ENCODE results near the gene RAI1.
"Not testable (repeated sequence)": the region's sequence is repeated elsewhere in the genome, so short reads cannot be mapped to it uniquely, and the experiment has no call there.

Gene RAI1

GRCh38 chr17:17666111-17666714 lies 15.0 kb upstream of the RAI1 start:
- no peak for DNase-seq

DNA sequence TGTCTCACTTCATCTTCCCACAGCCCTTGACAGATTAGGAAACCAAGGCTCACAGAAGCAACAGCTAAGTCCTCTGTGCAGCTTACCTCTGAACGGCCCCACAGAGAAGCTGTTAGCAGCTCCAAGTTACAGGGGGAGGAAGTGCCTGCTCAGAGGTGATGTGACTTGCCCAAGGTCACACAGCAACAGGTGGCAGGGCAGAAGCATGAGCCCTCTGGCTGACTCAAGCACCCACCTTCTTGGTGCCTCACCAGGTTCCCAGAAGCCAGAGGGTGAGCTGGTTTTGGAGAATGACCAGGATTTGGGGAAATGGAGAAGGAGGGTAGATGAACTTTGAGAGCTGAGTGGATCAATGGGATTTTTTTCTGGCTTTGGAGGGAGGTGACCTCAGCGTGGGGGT lies 14.0 kb upstream of the RAI1 start:
- no peak for DNase-seq

- DNase-seq, result no peak
These were observed 13.3 kb upstream of the RAI1 start for GRCh38 chr17:17667947-17668346.

GRCh38 chr17:17668358-17668757 lies 12.9 kb upstream of the RAI1 start:
- DNase-seq, result no peak

- no peak for DNase-seq
These were observed 12.3 kb upstream of the RAI1 start for GRCh38 chr17:17668775-17669579.

DNA sequence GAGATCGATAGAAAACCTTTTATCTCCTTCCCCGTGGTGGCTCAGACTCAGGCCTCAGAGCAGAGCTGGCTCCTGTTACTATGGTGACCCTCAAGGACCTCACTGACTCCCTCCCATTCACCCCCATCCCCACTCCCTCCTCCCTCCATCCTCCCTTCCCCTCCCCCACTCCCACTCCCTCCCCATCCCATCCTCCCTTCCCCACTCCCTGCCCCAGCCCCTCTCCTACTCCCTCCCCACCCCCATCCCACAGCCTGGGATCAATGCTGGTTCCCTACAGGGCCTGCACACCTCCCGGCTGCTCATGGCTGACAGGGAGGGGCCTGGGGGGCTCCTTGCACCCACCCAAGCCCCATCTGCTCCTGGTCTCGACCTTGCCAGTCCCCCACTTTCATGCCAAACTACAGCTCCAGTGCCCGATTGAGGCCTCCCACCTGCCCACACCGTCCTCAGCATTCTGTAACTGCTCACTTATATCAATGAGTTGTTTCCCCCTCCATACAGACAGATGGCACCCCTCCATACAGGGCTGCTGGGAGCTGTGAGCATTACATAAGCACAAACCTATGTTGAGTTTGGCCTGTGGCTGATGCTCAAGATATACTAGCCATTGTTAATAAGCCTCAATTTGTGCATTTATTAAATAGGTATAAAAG lies 11.6 kb upstream of the RAI1 start:
- no peak for DNase-seq

GRCh38 chr17:17670701-17671305 lies 10.5 kb upstream of the RAI1 start:
- DNase-seq, result no peak

DNA sequence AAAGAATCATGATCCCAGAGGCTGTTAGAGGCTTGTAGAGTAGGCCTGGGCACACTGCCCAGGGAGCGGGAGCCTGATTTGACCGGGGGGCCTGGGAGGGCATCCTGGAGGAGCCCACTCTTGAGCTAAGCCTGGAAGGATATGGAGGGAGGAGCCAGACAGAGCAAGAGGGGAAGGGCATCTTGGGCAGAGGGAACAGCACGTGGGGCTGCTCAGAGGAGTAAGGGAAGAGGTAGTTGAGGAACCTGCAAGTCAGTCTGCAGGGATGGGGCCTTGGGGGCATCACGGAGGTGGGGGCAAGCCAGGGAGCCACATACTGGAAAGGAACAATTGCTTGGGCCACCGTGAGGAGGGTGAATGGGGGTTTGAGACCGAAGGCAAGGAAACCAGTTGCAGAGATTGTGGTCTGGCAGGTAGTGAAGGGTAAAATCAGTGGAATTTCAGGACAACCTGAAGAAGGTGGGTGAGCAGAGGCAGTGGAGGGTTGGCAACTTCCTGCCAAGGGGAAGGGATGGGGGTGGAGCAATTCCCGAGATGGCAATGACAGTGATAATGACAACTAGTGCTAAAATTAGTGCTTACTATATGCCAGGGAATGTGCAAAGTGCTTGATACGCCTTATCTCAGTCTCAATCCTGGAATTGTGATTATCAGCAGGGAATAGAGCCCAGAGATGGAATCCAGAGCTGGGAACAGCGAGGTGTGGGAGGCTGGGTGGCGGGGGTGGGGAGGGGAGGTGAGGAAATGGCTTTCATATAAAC lies 9.7 kb upstream of the RAI1 start:
- no peak for DNase-seq

GRCh38 chr17:17672453-17673368 lies 8.5 kb upstream of the RAI1 start:
- DNase-seq, result no peak

GRCh38 chr17:17675416-17675815 lies 5.8 kb upstream of the RAI1 start:
- no peak for DNase-seq

DNA sequence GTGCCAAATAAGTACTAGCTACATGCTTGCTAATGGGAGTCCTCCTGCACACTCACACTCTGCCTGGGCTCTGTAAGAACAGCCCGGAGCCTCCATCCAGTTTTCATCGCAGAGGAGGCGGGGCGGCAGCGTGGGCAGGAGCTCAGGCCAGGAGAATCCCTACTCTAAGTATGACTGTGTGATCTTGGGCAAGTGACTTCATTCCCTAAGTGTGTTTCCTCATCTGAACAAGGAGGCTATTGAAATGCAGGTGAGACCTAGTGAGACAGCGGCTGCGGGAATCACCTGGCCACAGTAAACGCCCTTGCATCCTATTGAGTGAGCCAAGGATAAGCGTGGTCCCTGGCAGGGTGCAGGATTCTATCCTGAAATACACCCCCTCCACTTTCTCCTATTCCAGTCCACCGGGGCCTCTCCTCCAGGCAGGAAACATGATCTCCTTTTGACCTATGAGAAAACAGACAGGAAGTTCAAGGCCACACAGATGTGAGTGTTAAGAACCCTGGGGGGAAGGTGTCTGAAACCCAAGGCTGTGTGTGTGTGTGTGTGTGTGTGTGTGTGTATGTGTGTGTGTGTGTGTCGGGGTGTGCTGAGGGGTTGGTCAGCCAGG lies 5.2 kb upstream of the RAI1 start:
- no peak for DNase-seq

GRCh38 chr17:17676752-17677151 lies 4.5 kb upstream of the RAI1 start:
- DNase-seq, result no peak

GRCh38 chr17:17677299-17678040 lies 3.8 kb upstream of the RAI1 start:
- no peak for DNase-seq

DNA sequence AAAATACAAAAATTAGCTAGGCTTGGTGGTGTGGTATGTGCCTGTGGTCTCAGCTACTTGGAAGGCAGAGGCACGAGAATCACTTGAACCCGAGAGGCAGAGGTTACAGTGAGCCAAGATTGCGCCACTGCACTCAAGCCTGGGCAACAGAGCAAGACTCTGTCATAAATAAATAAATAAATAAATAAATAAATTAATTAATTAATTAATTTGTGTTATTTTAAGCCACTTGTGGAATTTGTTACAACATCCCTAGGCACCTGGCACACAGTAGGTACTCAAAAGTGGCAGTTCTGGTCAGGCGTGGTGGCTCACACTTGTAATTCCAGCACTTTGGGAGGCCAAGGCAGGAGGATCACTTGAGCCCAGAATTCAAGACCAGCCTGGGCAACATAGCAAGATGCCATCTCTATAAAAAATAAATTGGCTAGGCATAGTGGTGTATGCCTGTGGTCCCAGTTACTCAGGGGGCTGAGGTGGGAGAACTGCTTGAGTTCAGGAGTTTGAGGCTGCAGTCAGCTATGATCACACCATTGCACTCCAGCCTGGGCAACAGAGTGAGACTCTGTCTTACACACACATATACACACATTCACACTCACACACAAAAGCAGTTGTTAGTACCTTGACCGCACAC lies 3.1 kb upstream of the RAI1 start:
- DNase-seq, result not testable (repeated sequence)

DNA sequence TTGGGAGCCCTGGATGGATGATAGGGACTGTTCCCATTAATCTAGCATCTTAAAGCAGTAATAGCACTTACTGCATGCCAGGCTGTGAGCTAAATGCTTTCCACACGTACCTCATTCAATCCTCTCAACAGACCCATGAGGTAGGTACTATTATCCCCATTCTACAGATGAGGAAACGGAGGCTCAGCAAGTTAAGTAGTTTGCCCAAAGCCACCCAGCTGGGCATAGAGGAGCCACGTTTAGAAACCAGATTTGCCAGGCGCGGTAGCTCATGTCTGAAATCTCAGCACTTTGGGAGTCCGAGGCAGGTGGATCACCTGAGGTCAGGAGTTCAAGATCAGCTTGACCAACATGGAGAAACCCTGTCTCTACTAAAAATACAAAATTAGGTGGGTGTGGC lies 2.0 kb upstream of the RAI1 start:
- DNase-seq, result no peak

- no peak for DNase-seq
These were observed 1.5 kb upstream of the RAI1 start for GRCh38 chr17:17679748-17680147.

DNA sequence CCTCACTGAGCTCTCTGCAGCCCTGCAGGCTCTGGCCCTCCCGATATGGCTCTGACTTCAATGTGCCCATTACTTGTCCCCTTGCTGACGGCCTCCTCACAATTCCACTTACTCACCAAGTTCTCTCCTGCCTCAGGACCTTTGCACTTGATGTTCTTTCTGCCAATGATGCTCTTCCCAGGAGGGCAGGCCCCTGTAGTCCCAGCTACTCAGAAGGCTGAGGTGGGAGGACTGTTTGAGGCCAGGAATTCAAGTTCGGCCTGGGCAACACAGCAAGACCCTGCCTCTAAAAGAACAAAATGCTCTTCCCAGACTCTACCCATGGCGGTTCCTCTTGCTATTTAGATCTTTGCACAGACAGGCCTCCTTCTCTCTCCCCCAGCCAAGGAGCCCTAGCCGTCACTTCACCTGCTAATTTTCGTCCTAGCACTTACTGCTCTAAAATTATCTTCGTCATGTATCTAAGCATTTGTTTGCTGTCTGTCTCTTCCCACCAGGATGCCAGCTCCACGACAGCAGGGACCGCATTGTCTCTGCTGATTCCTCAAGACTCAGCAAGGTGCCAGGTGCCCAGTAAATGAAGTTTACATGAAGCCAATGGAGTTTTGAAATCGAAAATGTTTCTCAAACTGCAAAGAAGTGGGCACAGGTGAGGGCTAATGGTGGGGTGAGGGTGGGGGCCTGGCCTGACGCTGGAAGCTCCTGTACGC lies 626 bp upstream of the RAI1 start:
- no peak for DNase-seq

- peak; percentile 61 for DNase-seq
These were observed 560 bp downstream of the RAI1 start for GRCh38 chr17:17681744-17682292.

- DNase-seq, result peak; percentile 66
These were observed 1.1 kb downstream of the RAI1 start for GRCh38 chr17:17682293-17682736.
